K562 (cell line): ENCODE results near the gene MACROD2. TPM values are rescaled to one million over a fixed set of nuclear protein-coding genes. Genes with fewer than 3 reads are reported as not detected.

Experiments used
- ATAC-seq: fragments of 200-7000 bp; cut with Tn5 transposase; 3 replicates; pipeline ENCODE4 v1.9.1; 2020; ENCODE audit warnings: moderate library complexity
- BruUV-seq: library from RNA; stranded (reverse); fragments of 400-500 nt; replicated peaks from 2 replicates; lab custom pipeline; 2021; lab: Mats Ljungman, UMichigan
- CTCF ChIA-PET: fragments of 300-600 bp; formaldehyde crosslinking; extraction: SDS; loops from one replicate; lab custom pipeline; 2021; ENCODE audit warnings: low intra/inter-chr PET ratio; lab: Yijun Ruan, JAX
- POLR2A ChIA-PET: fragments of 300-600, 350-650 bp; sonication (Branson Sonifier 250); formaldehyde crosslinking; extraction: SDS; loops from one replicate; lab custom pipeline; 2021; ENCODE audit warnings: antibody characterized with exemption, inconsistent platforms; lab: Yijun Ruan, JAX
- DNase-seq, 4 experiments: peaks; one replicate each; pipeline versions ENCODE4 v3.0.0 to v3.0.0-alpha.2; 2011 to 2018; ENCODE audit warnings: low spot score in 3 of 4, mixed read lengths in 3 of 4; ENCODE audit errors: extremely low read depth in 1 of 4
- FAIRE-seq: peaks from 2 replicates; lab custom pipeline; 2011; peaks lifted over from hg19 to GRCh38; lab: Jason Lieb, UNC
- H2AFZ ChIP-seq: 2 replicates; pipeline ENCODE4 v1.6.0; 2011; ENCODE audit warnings: low read depth, low read length, control low read depth, inconsistent platforms
- H3K27ac ChIP-seq: fragments of 200-600 bp; 3 replicates; pipeline ENCODE4 v1.8.0; 2011; ENCODE audit warnings: low read depth, mild to moderate bottlenecking, control low read depth, inconsistent platforms, low read length, moderate library complexity, mixed read lengths; ENCODE audit errors: extremely low read depth
- H3K27me3 ChIP-seq, 2 experiments: fragments of 300-600 bp in 1 of 2; 2 replicates in 1 of 2; 3 replicates in 1 of 2; pipeline versions ENCODE4 v1.6.0 to v1.8.0; 2011; ENCODE audit warnings: inconsistent platforms in 2 of 2, low read length in 2 of 2, mild to moderate bottlenecking in 1 of 2, mixed read lengths in 1 of 2, moderate library complexity in 1 of 2; ENCODE audit not compliant: control insufficient read depth in 2 of 2, insufficient read depth in 2 of 2
- H3K36me3 ChIP-seq: fragments of 300-600 bp; 3 replicates; pipeline ENCODE4 v1.8.0; 2011; ENCODE audit warnings: mild to moderate bottlenecking, low read length, inconsistent platforms; ENCODE audit not compliant: control insufficient read depth, insufficient read depth
- H3K4me1 ChIP-seq, 2 experiments: fragments of 200-600 bp in 1 of 2; replicated peaks in 1 of 2; 2 replicates in 1 of 2; 3 replicates in 1 of 2; pipeline versions ENCODE4 v1.5.1 to v1.8.0; 2011; ENCODE audit warnings: inconsistent platforms in 2 of 2, low read length in 2 of 2, mild to moderate bottlenecking in 1 of 2, mixed read lengths in 1 of 2, moderate library complexity in 1 of 2; ENCODE audit not compliant: control insufficient read depth in 2 of 2, insufficient read depth in 2 of 2
- H3K4me2 ChIP-seq: 2 replicates; pipeline ENCODE4 v1.6.1; 2011; ENCODE audit warnings: low read length, control low read depth, inconsistent platforms, mixed read lengths; ENCODE audit not compliant: insufficient read depth
- H3K4me3 ChIP-seq: fragments of 200-600 bp; sonication (generic), shearing (Covaris generic); 2 replicates; pipeline ENCODE4 v1.5.1; 2016; ENCODE audit warnings: control low read depth, inconsistent platforms
- H3K79me2 ChIP-seq: fragments of 200-600 bp; 3 replicates; pipeline ENCODE4 v1.8.0; 2011; ENCODE audit warnings: low read length, inconsistent platforms; ENCODE audit not compliant: control insufficient read depth, insufficient read depth
- H3K9ac ChIP-seq, 2 experiments: 2 replicates each; pipeline versions ENCODE4 v1.6.0 to v1.6.1; 2011; ENCODE audit warnings: low read depth in 2 of 2, low read length in 2 of 2, control low read depth in 1 of 2, inconsistent platforms in 1 of 2, mild to moderate bottlenecking in 1 of 2, mixed read lengths in 1 of 2; ENCODE audit not compliant: insufficient read depth in 1 of 2
- H3K9me1 ChIP-seq: one replicate; pipeline ENCODE4 v1.6.0; 2011; ENCODE audit warnings: inconsistent platforms, mild to moderate bottlenecking, low read length, moderate library complexity; ENCODE audit not compliant: control insufficient read depth, insufficient read depth
- H3K9me3 ChIP-seq: replicated peaks from 2 replicates; pipeline ENCODE4 v1.5.1; 2011; ENCODE audit warnings: low read depth, low read length, inconsistent platforms; ENCODE audit not compliant: control insufficient read depth, insufficient read depth
- H4K20me1 ChIP-seq: replicated peaks from 2 replicates; pipeline ENCODE4 v1.6.1; 2011; ENCODE audit warnings: low read length, inconsistent platforms, mixed read lengths; ENCODE audit not compliant: control insufficient read depth, insufficient read depth
- CBX5 ChIP-seq: IDR thresholded peaks from 2 replicates; pipeline ENCODE4 v1.6.1; 2014; ENCODE audit warnings: low read depth, borderline replicate concordance
- GABPB2 ChIP-seq: fragments of 250-450 bp; sonication (Bioruptor Pico); conservative IDR thresholded peaks from 2 replicates; pipeline ENCODE4 v1.5.1; 2021; ENCODE audit warnings: mild to moderate bottlenecking
- GATAD2B ChIP-seq: fragments of 450-650 bp; IDR thresholded peaks from 2 replicates; pipeline ENCODE4 v1.6.1; 2017; ENCODE audit warnings: mild to moderate bottlenecking, borderline replicate concordance
- ILK ChIP-seq: fragments of 450-650 bp; IDR thresholded peaks from 2 replicates; pipeline ENCODE4 v1.6.1; 2016; ENCODE audit warnings: missing genetic modification characterization, low read depth, mild to moderate bottlenecking, missing compliant biosample characterization, moderate library complexity, borderline replicate concordance
- KDM2B ChIP-seq: fragments of 250-450 bp; sonication (Bioruptor Pico); IDR thresholded peaks from 2 replicates; pipeline ENCODE4 v1.8.0; 2021; ENCODE audit warnings: mild to moderate bottlenecking, moderate library complexity
- MAFF ChIP-seq: IDR thresholded peaks from 2 replicates; pipeline ENCODE4 v1.6.1; 2012; ENCODE audit warnings: low read length, improper control_type of control experiment
- ZFX ChIP-seq: sonication (generic); formaldehyde crosslinking; IDR thresholded peaks from 2 replicates; pipeline ENCODE4 v1.8.0; 2022; ENCODE audit warnings: mild to moderate bottlenecking, missing genetic modification reagents, moderate library complexity
- WGBS: fragments of 100-300 bp; shearing (Covaris generic); methylation state at CpG from one replicate; pipeline ENCODE4 v1.1.6; 2016; ENCODE audit warnings: low coverage, mixed read lengths; ENCODE audit not compliant: insufficient coverage; ENCODE audit errors: missing lambda C conversion rate; 5-methylcytosine and 5-hydroxymethylcytosine counted together
- in situ Hi-C: fragments of 300-500 bp; cut with MboI; formaldehyde crosslinking; loops from 4 replicates; pipeline ENCODE4 v1.15.0; 2018; ENCODE audit warnings: inconsistent platforms, mixed read lengths
- intact Hi-C: fragments of 100-400 bp; cut with micrococcal nuclease; formaldehyde crosslinking; loops from 2 replicates; pipeline ENCODE4 v1.14.2; 2022
- polyA plus RNA-seq, 8 experiments: library from polyadenylated mRNA; depleted of rRNA in 4 of 8; stranded (reverse) in 5 of 8; unstranded in 3 of 8; fragments of >200 nt; fragmentation: Nextera tagmentation in 2 of 8; fragmentation: Illumina TruSeq in 1 of 8; extraction: Ambion mirVana in 2 of 8; extraction: Trizol in 1 of 8; gene quantifications; 2 replicates each; pipeline versions ENCODE4 v1.2.1 to v1.2.3, GENCODE V29; 2011 to 2014; ENCODE audit warnings: inconsistent platforms in 1 of 8, missing spikeins in 1 of 8
- total RNA-seq, 7 experiments: library from RNA; depleted of rRNA in 6 of 7; stranded (reverse); fragments of >200 nt in 6 of 7; fragmentation: Illumina TruSeq in 2 of 7; extraction: Trizol in 2 of 7; gene quantifications; 2 replicates each; pipeline versions ENCODE4 v1.2.1 to v1.2.3, GENCODE V29; 2011 to 2021; ENCODE audit warnings: low replicate concordance in 1 of 7
- TF ChIP-seq, protein P1 (sequence below): fragments of 450-650 bp; formaldehyde crosslinking; IDR thresholded peaks from 2 replicates; pipeline ENCODE4 v1.4.0; 2020; ENCODE audit warnings: mild to moderate bottlenecking, moderate library complexity
- TF ChIP-seq, protein P2 (sequence below), 2 experiments: fragments of 450-650 bp in 1 of 2; sonication (generic) in 1 of 2; formaldehyde crosslinking in 1 of 2; IDR thresholded peaks in 1 of 2; conservative IDR thresholded peaks in 1 of 2; 2 replicates each; pipeline versions ENCODE4 v1.6.1 to v1.8.1; 2016 to 2023; ENCODE audit warnings: mild to moderate bottlenecking in 2 of 2, moderate library complexity in 2 of 2, inconsistent platforms in 1 of 2, missing genetic modification reagents in 1 of 2
- TF ChIP-seq, protein P3 (sequence below): fragments of 250-450 bp; sonication (Bioruptor Pico); IDR thresholded peaks from 2 replicates; pipeline ENCODE4 v1.8.0; 2022; ENCODE audit warnings: moderate library complexity, mild to moderate bottlenecking, inconsistent platforms
- TF ChIP-seq, protein P4 (sequence below): sonication (generic); formaldehyde crosslinking; IDR thresholded peaks from 2 replicates; pipeline ENCODE4 v1.8.1; 2023; ENCODE audit warnings: mild to moderate bottlenecking, missing genetic modification reagents
- TF ChIP-seq, protein P5 (sequence below): fragments of 450-650 bp; IDR thresholded peaks from 2 replicates; pipeline ENCODE4 v1.6.1; 2018; ENCODE audit not compliant: partially characterized antibody

Gene MACROD2
- total and polyA plus RNA-seq, 9 of the 15 experiments (the other 6 are each of a cell fraction or from before 2014, with no cell fraction given), result not detected

DNA sequence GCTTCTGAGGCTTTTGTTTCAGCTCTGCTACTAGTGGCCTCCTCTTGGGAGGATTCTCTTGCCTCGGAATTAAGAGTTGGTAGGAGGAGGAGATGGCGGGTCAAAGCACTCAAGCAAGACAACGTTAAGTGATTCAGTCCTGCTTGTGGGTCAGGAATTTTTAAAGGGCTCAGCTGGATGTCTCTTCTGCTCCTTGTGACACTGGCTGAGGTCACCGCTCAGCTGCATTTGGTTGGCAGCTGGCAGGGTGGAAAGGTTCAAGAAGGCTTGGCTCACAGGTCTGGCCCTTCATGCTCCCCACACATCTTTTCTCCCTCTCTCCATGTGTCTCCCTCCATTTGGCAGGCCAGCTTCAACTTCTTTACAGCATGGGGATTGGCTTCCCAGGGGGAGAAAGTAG, 1936.6 kb downstream of the MACROD2 start:
- Histone ChIP-seq H4K20me1 (no peaks in the 10 kb centered on the region), H3K27me3 (no peaks in the 10 kb centered on the region), H3K27ac (no peak overlapping the region), H3K36me3 (no peaks in the 10 kb centered on the region), H2AFZ (no peak overlapping the region), H3K4me1 (no peaks in the 10 kb centered on the region), H3K4me2 (no peak overlapping the region), H3K9me3 (no peaks in the 10 kb centered on the region), H3K9me1 (no peaks in the 10 kb centered on the region), H3K9ac (no peak overlapping the region), H3K79me2 (no peaks in the 10 kb centered on the region), H3K4me3 (no peak overlapping the region)
- 0% methylated on average over 4 of the region's 4 CpGs for WGBS
- DNase-seq (no peak), ATAC-seq (no peak), FAIRE-seq (no peak)
- intact Hi-C loops, result no loop called here
- no TSS peak for BruUV-seq
- ChIA-PET CTCF (no interaction called here), POLR2A (no interaction called here)
- in situ Hi-C loops, result no loop called here
- TF ChIP-seq, protein P1, sequence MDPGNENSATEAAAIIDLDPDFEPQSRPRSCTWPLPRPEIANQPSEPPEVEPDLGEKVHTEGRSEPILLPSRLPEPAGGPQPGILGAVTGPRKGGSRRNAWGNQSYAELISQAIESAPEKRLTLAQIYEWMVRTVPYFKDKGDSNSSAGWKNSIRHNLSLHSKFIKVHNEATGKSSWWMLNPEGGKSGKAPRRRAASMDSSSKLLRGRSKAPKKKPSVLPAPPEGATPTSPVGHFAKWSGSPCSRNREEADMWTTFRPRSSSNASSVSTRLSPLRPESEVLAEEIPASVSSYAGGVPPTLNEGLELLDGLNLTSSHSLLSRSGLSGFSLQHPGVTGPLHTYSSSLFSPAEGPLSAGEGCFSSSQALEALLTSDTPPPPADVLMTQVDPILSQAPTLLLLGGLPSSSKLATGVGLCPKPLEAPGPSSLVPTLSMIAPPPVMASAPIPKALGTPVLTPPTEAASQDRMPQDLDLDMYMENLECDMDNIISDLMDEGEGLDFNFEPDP, result no peak
- TF ChIP-seq GATAD2B (no peak), ILK (no peak), GABPB2 (no peak), ZFX (CRISPR knock-in tag) (no peak), MAFF (no peak), CBX5 (no peak), KDM2B (no peak)
- TF ChIP-seq, protein P2, sequence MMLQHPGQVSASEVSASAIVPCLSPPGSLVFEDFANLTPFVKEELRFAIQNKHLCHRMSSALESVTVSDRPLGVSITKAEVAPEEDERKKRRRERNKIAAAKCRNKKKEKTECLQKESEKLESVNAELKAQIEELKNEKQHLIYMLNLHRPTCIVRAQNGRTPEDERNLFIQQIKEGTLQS (IDR thresholded peaks at IDR 0.05), result no peak
- TF ChIP-seq, protein P2 (CRISPR knock-in tag; conservative IDR thresholded peaks at IDR 0.05), result no peak
- TF ChIP-seq, protein P3, sequence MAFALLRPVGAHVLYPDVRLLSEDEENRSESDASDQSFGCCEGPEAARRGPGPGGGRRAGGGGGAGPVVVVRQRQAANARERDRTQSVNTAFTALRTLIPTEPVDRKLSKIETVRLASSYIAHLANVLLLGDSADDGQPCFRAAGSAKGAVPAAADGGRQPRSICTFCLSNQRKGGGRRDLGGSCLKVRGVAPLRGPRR (CRISPR knock-in tag), result no peak
- TF ChIP-seq, protein P4, sequence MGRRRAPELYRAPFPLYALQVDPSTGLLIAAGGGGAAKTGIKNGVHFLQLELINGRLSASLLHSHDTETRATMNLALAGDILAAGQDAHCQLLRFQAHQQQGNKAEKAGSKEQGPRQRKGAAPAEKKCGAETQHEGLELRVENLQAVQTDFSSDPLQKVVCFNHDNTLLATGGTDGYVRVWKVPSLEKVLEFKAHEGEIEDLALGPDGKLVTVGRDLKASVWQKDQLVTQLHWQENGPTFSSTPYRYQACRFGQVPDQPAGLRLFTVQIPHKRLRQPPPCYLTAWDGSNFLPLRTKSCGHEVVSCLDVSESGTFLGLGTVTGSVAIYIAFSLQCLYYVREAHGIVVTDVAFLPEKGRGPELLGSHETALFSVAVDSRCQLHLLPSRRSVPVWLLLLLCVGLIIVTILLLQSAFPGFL, result no peak
- TF ChIP-seq, protein P5, sequence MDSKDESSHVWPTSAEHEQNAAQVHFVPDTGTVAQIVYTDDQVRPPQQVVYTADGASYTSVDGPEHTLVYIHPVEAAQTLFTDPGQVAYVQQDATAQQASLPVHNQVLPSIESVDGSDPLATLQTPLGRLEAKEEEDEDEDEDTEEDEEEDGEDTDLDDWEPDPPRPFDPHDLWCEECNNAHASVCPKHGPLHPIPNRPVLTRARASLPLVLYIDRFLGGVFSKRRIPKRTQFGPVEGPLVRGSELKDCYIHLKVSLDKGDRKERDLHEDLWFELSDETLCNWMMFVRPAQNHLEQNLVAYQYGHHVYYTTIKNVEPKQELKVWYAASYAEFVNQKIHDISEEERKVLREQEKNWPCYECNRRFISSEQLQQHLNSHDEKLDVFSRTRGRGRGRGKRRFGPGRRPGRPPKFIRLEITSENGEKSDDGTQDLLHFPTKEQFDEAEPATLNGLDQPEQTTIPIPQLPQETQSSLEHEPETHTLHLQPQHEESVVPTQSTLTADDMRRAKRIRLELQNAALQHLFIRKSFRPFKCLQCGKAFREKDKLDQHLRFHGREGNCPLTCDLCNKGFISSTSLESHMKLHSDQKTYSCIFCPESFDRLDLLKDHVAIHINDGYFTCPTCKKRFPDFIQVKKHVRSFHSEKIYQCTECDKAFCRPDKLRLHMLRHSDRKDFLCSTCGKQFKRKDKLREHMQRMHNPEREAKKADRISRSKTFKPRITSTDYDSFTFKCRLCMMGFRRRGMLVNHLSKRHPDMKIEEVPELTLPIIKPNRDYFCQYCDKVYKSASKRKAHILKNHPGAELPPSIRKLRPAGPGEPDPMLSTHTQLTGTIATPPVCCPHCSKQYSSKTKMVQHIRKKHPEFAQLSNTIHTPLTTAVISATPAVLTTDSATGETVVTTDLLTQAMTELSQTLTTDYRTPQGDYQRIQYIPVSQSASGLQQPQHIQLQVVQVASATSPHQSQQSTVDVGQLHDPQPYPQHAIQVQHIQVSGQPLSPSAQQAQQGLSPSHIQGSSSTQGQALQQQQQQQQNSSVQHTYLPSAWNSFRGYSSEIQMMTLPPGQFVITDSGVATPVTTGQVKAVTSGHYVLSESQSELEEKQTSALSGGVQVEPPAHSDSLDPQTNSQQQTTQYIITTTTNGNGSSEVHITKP, result no peak
